ENCODE measurements around the gene PPT2.
"Not testable (repeated sequence)": the region's sequence is repeated elsewhere in the genome, so short reads cannot be mapped to it uniquely, and the experiment has no call there.

The PPT2 gene

GRCh38 chr6:32127717-32128592, 26.0 kb upstream of the PPT2 start, which contains the start of gene ATF6B:
TSS of gene ATF6B (minus strand) at chr6:32128246. CDS start at chr6:32128207, 39 bp downstream.
- DNase-seq: peak; percentile 98

GRCh38 chr6:32128751-32129296, 25.1 kb upstream of the PPT2 start:
- no peak for DNase-seq

- no peak for DNase-seq
These were observed 24.4 kb upstream of the PPT2 start for GRCh38 chr6:32129297-32130088.

GRCh38 chr6:32131439-32131948, 22.4 kb upstream of the PPT2 start:
- no peak for DNase-seq

GRCh38 chr6:32132110-32132509, 21.8 kb upstream of the PPT2 start:
- no peak for DNase-seq

- no peak for DNase-seq
These were observed 20.2 kb upstream of the PPT2 start for GRCh38 chr6:32133786-32134185.

GRCh38 chr6:32137454-32137853, 16.5 kb upstream of the PPT2 start:
- no peak for DNase-seq

GRCh38 chr6:32139590-32139989, 14.4 kb upstream of the PPT2 start:
- no peak for DNase-seq

GRCh38 chr6:32140420-32141046, 13.4 kb upstream of the PPT2 start:
- DNase-seq: no peak

- not testable (repeated sequence) for DNase-seq
These were observed 9.7 kb upstream of the PPT2 start for GRCh38 chr6:32144238-32144637.

GRCh38 chr6:32146287-32146686, 7.7 kb upstream of the PPT2 start:
- no peak for DNase-seq

GRCh38 chr6:32146687-32147086, 7.3 kb upstream of the PPT2 start:
- no peak for DNase-seq

GRCh38 chr6:32147401-32148132, 6.4 kb upstream of the PPT2 start:
- DNase-seq: no peak

- no peak for DNase-seq
These were observed 5.5 kb upstream of the PPT2 start for GRCh38 chr6:32148289-32149091.

- DNase-seq: no peak
These were observed 4.7 kb upstream of the PPT2 start for GRCh38 chr6:32149092-32149755.

- no peak for DNase-seq
These were observed 3.7 kb upstream of the PPT2 start for GRCh38 chr6:32149932-32150870.

GRCh38 chr6:32151181-32151862, 2.6 kb upstream of the PPT2 start:
- DNase-seq: no peak

- no peak for DNase-seq
These were observed 1.8 kb upstream of the PPT2 start, which contains the start of gene PRRT1 for GRCh38 chr6:32151863-32152768. TSS of gene PRRT1 (minus strand) at chr6:32151939. CDS start at chr6:32151827, 112 bp downstream.
